Cardiac muscle cell (in vitro differentiated cells and primary cell): ENCODE data around the gene TMEM266. TPM values are rescaled to one million over a fixed set of nuclear protein-coding genes. Genes with fewer than 3 reads are reported as not detected.
A peak's percentile ranks its signal among the peaks of the same experiment; 100 is the strongest.

ENCODE experiments used
- DNase-seq, 2 donors: peaks; one replicate each; pipeline versions ENCODE4 v3.0.0 to v3.0.0-alpha.2; 2010 to 2017; ENCODE audit warnings: low read depth in 1 of 2, low spot score in 1 of 2
- H3K27ac ChIP-seq: fragments of 200-600 bp; sonication (generic); 2 replicates; pipeline ENCODE4 v1.5.1; 2016
- H3K27me3 ChIP-seq: fragments of 200-600 bp; sonication (generic); 2 replicates; pipeline ENCODE4 v1.6.0; 2016; ENCODE audit warnings: control low read depth
- H3K36me3 ChIP-seq: fragments of 200-600 bp; sonication (generic); 2 replicates; pipeline ENCODE4 v1.5.1; 2016; ENCODE audit warnings: control low read depth
- H3K4me1 ChIP-seq: fragments of 200-600 bp; sonication (generic); 2 replicates; pipeline ENCODE4 v1.8.1; 2017; ENCODE audit warnings: low read depth, mild to moderate bottlenecking, mixed run types
- H3K4me3 ChIP-seq: fragments of 200-600 bp; sonication (generic); 2 replicates; pipeline ENCODE4 v1.5.1; 2016; ENCODE audit warnings: mild to moderate bottlenecking
- H3K9me3 ChIP-seq: fragments of 200-600 bp; sonication (generic); 2 replicates; pipeline ENCODE4 v1.5.1; 2017; ENCODE audit warnings: low read depth, mild to moderate bottlenecking, control low read depth
- CTCF ChIP-seq: IDR thresholded peaks from 2 replicates; pipeline ENCODE4 v1.5.1; 2012; ENCODE audit warnings: low read depth, mild to moderate bottlenecking, low read length
- polyA plus RNA-seq: library from polyadenylated mRNA; unstranded; fragments of >200 nt; fragmentation: Nextera tagmentation; extraction: Ambion mirVana; gene quantifications from 2 replicates; pipeline ENCODE4 v1.2.1, GENCODE V29; 2016
- total RNA-seq: library from RNA; depleted of rRNA; stranded (reverse); fragments of >200 nt; gene quantifications from 2 replicates; pipeline ENCODE4 v1.2.3, GENCODE V29; 2016

Gene TMEM266
- total and polyA plus RNA-seq, 2 experiments from 2014 or later, result 0.12 to 1.5 TPM

- peak in 1 of 2 donors; percentile 3 for DNase-seq
- no peak overlapping the region for H3K4me3 ChIP-seq
Observed at GRCh38 chr15:76116138-76116885, 56.5 kb downstream of the TMEM266 start.

GRCh38 chr15:76117181-76117580 lies 57.4 kb downstream of the TMEM266 start:
- Histone ChIP-seq H3K36me3 (no peaks in the 10 kb centered on the region), H3K9me3 (no peaks in the 10 kb centered on the region), H3K4me3 (no peak overlapping the region), H3K27me3 (peaks cover 14% of the 10 kb centered on the region), H3K27ac (no peak overlapping the region), H3K4me1 (no peaks in the 10 kb centered on the region)
- DNase-seq, result no peak
- no peak for TF ChIP-seq CTCF

More at GRCh38 chr15:76116138-76116885, 56.5 kb downstream of the TMEM266 start:
- no peaks in the 10 kb centered on the region for H3K4me1 ChIP-seq
- no peak overlapping the region for H3K27ac ChIP-seq
- no peak for TF ChIP-seq CTCF
- H3K27me3 ChIP-seq, result peaks cover 8% of the 10 kb centered on the region
- H3K36me3 ChIP-seq, result no peaks in the 10 kb centered on the region
- no peaks in the 10 kb centered on the region for H3K9me3 ChIP-seq

GRCh38 chr15:76118767-76119166 lies 59.0 kb downstream of the TMEM266 start:
- no peaks in the 10 kb centered on the region for H3K9me3 ChIP-seq
- DNase-seq, result no peak
- no peaks in the 10 kb centered on the region for H3K36me3 ChIP-seq
- H3K27me3 ChIP-seq, result peaks cover 22% of the 10 kb centered on the region
- TF ChIP-seq CTCF, result no peak
- no peak overlapping the region for H3K4me3 ChIP-seq
- H3K27ac ChIP-seq, result no peak overlapping the region
- H3K4me1 ChIP-seq, result no peaks in the 10 kb centered on the region

- H3K36me3 ChIP-seq, result no peaks in the 10 kb centered on the region
Observed at GRCh38 chr15:76123031-76123430, 63.2 kb downstream of the TMEM266 start.

GRCh38 chr15:76127169-76127568 lies 67.4 kb downstream of the TMEM266 start:
- Histone ChIP-seq H3K36me3 (no peaks in the 10 kb centered on the region), H3K4me1 (no peaks in the 10 kb centered on the region), H3K27me3 (peaks cover 20% of the 10 kb centered on the region), H3K27ac (no peak overlapping the region), H3K9me3 (no peaks in the 10 kb centered on the region), H3K4me3 (no peak overlapping the region)
- DNase-seq, result no peak
- TF ChIP-seq CTCF, result no peak

More at GRCh38 chr15:76123031-76123430, 63.2 kb downstream of the TMEM266 start:
- Histone ChIP-seq H3K9me3 (no peaks in the 10 kb centered on the region), H3K4me1 (no peaks in the 10 kb centered on the region), H3K4me3 (no peak overlapping the region), H3K27me3 (peaks cover 15% of the 10 kb centered on the region), H3K27ac (no peak overlapping the region)
- no peak for TF ChIP-seq CTCF
- DNase-seq, result no peak
